Right renal pelvis (tissue), 4 donors: Measurements from ENCODE around the gene SPG21. TPM values are rescaled to one million over a fixed set of nuclear protein-coding genes. Genes with fewer than 3 reads are reported as not detected.
"Not testable (repeated sequence)": the region's sequence is repeated elsewhere in the genome, so short reads cannot be mapped to it uniquely, and the experiment has no call there.

Source experiments
- DNase-seq, 4 donors: peaks; one replicate each; pipeline ENCODE4 v3.0.0-alpha.2; 2013; ENCODE audit warnings: low read depth in 4 of 4, low spot score in 3 of 4, missing footprints in 1 of 4
- polyA plus RNA-seq, 4 donors: library from polyadenylated mRNA; unstranded; fragments of 120-200 nt; gene quantifications; one replicate each; pipeline ENCODE4 v1.2.1, GENCODE V29; 2013; ENCODE audit not compliant: insufficient read length in 4 of 4

The SPG21 gene, protein sequence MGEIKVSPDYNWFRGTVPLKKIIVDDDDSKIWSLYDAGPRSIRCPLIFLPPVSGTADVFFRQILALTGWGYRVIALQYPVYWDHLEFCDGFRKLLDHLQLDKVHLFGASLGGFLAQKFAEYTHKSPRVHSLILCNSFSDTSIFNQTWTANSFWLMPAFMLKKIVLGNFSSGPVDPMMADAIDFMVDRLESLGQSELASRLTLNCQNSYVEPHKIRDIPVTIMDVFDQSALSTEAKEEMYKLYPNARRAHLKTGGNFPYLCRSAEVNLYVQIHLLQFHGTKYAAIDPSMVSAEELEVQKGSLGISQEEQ
- 100 to 1,000 TPM; 106 to 125 (median 115) TPM for polyA plus RNA-seq

DNA sequence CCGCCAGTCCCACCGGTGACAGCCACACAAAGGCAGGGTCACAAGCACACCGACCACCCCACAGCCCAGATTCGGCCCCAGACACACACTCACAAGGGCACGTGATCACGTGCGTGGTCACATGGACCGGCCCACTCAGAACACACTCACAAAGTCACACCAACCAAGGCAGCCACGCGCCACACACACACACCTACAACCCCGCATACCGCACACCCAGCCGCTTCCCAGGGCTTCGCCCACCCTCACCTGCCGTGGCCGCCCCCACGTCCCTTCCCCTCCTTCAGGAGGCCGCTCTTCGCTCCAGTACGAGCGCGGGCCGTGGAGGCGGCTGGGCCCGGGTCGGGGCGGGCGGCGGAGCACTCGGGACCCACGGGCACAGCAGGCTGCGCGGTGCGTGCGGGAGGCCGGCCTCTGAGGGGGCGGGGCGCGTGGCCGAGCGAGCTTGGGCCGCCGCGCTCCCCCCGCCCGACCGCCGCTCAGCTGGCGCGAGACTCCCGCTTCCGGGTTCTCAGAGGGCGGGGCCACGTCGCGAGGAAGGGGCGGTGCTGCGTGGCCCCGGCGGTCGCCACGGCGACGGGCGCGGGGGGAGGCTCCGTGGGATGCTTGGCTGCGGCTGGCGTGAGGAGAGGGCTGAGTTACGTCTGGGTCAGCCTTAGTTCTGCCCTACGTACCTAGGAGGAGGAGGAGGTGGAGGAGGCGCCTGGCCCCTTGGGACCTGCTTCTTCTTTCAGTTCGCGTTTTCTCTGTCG, at the start of gene SPG21:
TSS of gene SPG21 (minus strand) at position 499 of the 752 bp plus-strand sequence. CDS start 6,345 bp downstream, outside the sequence.
- peak; percentile 84 to 89 (median 88) for DNase-seq

DNA sequence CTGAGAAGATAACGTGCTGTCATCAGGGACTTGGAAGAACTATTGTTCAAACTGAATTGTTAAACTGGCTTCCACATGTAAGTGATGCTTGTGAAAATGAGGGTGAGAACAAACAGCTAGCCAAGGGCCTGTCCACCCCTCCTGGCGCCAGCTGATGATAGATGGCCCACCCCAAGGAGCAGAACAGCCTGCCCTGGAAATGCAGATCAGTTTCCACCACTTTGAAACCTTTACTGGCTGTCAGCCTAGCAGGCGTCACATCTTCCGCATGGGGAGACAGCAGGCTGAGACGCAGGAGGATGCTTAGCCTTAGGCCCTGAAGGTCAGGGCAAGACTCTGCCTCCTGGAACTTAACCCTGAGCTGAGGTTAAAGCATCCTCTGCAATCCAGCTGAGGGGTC, 49.1 kb upstream of the SPG21 start:
- DNase-seq, result no peak

DNA sequence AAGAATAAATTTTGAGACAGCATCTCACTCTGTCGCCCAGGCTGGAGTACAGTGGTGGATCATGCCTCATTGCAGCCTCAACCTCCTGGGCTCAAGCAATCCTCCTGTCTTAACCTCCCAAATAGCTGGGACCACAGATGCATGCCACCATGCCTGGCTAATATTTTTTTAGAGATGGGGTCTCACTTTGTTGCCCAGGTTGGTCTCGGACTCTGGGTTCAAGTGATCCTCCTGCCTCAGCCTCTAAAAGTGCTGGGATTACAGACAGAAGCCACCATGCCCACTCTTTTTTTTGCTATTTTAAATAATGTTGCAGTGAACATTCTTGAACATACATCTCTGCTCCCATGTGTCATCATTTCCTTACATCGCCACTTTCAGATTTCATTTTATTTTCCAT, 48.7 kb upstream of the SPG21 start:
- DNase-seq, result no peak

DNA sequence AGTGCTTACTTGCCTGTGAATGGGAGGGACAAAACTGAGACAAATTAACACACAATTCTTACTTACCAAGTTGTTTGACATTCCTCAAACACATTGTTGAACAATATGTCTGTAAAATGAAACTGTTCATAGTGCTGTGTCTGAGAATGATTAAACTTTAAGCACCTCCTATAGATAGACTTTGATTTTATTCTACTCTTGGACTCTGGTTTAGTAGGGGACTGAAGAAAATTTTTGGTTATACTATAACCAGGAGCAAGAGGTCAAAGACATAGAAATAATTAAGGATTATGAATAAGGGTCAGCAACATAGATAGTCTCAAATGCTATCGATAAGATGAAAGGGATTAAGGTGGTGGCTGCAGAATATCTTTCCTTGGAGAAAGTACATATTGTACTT, 47.6 kb upstream of the SPG21 start:
- no peak for DNase-seq

DNA sequence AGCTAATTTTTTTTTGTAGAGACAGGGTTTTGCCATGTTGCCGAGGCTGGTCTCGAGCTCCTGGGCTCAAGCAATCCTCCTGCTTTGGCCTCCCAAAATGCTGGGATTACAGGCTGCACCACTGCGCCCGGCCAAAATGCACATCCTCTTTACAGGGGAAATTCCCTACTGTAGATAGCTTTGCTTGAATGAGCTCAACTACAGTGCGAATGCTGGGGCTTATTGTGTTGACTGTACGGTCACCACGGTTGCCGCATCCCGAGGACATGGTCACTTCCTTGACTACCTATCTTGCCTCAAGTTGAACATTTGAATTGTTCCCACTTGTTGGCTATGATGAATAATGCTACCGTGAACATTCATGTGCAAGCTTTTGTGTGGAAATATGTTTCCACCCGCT, 45.0 kb upstream of the SPG21 start:
- DNase-seq, result no peak

DNA sequence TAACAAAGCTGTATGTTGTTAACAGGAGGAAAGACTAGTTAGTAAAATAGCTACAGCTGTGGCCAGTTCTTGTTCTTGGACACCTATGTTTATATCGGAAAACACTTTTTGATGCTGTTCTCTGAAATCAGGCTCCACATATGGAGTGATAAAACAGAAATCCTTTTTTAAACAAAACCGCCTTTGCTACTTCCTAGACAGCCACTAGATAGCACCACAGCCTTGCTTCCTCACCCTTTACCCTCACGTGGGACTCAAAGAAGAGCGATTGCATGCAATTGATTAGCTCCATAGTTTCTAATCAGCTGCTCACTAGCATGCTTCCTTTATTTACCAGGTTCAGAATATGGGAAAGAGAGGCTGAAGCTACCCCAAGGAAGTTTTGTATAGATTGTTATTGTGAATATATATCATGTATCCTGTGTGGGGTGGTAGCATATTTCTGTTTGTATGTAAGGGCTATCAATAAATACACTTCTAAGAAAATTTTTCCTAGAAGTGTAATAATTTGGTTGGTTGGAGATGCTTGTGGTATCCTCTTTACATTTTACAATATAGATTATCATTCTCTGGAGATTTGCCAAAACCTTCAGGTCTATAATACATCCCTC, 44.0 kb upstream of the SPG21 start:
- no peak for DNase-seq

DNA sequence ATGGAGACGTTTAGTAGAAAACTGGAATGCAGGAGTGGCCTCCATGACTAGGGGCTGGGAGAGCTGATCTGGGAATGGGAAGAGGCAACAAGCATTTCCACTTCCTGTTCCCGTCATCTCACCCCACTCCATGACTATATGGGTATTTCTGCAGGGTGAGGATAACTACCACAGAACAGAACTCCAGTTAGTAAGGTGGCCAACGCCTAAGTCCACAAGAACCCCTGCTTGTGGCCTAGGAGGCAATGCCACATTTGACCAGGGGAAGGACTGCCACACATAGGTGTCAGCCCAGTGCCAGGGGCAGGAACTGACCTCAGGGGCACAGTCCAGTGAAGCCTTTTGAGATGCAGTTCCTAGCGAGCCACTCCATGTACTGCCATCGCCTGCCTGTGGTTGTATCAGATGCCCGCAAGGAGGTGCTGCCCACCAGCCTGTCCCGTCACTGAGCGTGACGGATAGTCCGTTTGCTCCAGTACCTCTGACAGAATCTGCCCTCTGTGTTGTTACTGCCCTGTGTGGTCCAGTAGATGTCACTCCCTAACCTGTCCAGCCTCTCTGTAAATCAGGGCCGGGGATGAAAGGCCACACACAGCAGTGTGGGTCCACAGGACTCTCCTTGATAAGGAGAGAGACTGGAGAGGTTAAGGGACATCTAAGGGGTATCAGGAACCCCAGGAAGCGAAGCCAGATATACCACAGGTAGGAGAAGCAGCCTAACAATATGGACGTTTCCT, 43.3 kb upstream of the SPG21 start:
- no peak for DNase-seq

DNA sequence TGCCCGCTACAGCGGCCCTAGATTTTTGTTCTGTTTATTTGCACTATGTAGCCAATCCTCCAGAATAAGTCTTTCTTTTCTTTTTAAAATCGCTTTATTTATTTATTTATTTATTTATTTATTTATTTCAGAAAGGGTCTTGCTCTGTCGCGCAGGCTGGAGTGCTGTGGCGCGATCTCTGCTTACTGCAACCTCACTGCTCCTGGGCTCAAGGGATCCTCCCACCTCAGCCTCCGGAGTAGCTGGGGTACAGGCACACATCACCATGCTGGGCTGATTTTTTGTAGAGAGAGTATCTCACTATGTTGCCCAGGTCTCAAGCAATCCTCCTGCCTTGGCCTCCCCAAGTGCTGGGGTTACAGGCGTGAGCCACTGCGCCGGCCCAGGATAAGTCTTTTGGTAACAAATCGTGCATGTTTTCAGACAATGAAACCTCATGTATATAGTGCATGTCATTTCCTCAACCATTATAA, 40.1 kb upstream of the SPG21 start:
- no peak for DNase-seq

DNA sequence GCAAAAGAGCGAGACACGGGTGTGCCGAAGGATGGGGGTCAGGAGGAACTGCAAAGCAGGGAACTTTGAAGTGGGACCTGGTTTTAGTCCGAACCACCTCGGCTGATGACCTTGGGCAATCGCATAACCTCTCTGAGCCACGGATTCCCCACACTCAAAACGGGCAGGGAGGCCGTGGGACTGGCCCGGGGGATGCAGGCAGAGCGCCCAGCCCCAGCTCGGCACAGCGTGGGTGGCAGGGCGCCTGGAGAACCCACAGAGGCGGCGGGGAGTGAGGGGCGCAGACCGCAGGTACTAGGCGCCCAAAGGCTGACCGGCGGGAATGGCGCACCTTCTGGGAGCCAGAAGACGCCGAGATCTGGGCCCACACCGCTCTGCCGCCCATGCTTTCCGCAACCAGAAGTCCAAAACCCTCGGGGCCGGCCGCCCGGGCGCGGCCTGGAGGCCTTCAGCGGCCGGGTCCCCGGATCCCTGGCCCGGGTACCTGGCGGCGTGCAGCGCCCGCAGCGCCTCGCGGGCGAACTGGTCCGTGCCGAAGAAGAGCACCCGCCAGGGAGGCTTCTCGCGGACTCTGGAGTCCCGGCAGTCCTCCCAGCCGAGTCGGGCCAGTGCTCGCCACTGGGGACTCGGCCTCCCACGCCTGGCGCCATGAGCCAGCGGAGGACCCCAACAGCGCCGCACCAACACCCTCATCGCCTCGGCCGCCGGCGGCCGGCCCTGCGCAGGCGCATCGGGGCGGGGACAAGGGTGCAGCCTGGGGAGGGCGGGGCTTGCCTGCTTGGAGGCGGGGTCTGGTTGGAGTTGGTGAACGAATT, 39.4 kb upstream of the SPG21 start, which contains the start of gene MTFMT:
TSS of gene MTFMT (minus strand) at position 719 of the 815 bp plus-strand sequence. CDS start at position 693, 26 bp downstream.
- peak in 3 of 4 donors; percentile 75 to 79 (median 78) for DNase-seq

DNA sequence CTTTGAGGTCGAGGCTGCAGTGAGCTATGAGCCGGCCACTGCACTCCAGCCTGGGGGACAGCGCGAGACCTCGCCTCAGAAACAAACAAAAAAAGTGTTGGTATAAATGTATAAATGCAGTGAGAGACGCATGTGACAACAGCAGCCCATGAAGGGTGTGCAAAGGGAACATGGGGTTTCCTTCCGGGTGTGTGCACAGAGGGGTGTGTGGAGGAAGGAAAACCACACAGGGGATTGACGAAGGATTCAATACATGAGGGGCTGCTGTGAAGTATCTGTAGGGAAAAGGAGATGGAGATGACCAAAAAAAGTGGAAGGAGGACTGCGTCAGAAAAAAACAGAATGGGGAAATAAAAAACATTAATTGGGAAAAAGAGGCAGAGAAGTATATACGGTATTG, 38.6 kb upstream of the SPG21 start:
- no peak for DNase-seq

DNA sequence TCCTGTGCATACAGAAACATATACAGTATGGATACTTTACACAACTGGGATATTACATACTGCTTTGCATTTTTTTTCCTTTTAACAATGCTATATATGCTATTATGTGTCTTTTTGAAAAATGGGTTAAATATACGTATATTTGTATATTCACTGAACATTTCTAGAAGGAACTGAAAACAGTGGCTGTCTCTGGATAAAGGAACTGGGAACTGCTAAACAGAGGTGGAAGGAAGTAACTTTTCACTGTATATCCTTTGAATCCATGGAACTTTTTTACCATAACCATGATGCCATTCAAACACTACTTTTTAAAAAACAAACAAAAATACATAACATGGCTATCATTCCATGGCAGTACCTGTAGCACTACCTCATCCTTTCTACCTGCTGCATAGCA, 37.9 kb upstream of the SPG21 start:
- no peak for DNase-seq

DNA sequence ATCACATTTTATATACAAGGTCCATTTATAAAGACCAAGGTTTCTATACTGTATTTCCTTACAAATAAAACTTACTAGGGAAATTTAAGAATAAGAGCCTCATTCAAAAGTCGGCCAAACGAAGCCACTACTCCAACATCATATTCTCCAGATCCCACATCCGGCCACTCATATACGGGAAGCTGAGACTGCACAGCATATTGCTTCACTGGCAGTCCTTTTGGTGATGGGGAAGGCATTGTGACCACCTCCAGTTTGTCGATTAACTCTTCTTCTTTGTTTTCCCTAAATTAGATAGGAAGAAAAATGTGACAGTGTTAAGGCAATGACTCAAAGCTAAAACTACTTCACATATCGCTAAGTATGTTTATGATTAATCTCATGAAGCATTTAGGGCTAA, 37.0 kb upstream of the SPG21 start:
- DNase-seq, result no peak

DNA sequence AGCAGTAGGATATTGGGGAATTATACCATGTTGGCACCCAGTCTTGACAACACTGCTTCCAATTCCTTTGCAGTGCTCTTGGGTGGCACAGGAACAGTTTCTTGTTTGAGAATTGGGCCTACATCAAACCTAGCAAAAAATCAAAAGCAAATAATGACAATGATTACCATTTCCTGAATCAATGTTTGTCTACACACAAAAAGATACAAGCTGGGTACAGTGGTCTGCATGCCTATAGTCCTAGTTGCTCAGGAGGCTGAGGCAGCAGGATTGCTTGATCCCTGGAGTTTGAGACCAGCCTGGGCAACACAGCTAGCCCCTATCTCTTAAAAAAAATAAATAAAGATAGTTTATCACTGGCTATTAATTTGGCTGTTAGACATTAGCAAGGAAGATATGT, 31.8 kb upstream of the SPG21 start:
- no peak for DNase-seq

DNA sequence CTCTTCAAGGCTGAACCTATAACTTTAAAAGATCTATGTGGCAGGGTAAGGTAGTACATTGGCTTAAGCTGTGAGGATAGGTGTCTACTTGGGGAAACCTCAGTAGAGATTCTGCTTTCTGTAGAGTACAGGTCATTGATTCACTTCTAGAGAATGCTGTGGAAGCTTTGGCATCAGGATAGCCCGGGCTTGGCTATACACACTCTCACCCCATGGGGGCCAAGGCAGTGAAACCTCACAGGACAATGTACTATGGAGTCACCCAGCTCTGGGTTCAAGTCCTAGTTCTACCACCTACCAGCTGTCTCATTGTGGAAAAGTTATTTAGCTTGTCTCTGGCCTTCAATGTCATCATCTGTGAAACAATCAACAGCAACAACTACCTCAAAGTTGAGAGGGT, 30.7 kb upstream of the SPG21 start:
- no peak for DNase-seq

DNA sequence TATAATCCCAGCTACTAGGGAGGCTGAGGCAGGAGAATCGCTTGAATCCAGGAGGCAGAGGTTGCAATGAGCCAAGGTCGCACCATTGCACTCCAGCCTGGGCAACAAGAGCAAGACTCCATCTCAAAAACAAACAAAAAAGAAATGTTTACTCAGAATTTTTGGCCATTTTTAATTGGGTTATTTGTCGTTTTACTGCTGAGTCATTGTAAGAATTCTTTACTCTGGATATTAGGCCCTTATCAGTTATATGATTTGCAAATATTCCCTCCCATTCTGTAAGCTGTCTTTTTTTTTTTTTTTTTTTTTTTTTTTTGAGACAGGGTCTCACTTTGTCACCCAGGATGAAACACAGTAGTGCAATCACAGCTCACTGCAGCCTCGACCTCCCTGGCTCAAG, 21.5 kb upstream of the SPG21 start:
- not testable (repeated sequence) for DNase-seq

DNA sequence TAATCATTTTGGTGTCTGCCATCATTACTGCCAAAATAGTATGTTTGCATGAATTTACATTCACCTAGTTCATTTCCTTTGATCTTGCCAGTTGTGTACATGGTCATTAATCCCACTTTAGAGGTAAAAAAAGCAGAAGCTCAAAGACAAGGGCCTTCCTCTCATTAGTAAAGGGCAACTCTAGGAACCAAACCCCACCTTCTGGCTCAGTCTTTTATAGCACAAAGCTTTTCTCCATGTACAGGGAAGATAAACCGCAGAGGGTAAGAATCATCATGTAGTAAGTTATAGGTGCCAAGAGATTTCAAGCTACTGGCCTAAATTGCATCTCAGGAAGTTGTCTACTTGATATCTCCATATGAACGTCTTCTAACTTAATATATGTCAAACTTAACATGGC, 19.3 kb upstream of the SPG21 start:
- no peak for DNase-seq

DNA sequence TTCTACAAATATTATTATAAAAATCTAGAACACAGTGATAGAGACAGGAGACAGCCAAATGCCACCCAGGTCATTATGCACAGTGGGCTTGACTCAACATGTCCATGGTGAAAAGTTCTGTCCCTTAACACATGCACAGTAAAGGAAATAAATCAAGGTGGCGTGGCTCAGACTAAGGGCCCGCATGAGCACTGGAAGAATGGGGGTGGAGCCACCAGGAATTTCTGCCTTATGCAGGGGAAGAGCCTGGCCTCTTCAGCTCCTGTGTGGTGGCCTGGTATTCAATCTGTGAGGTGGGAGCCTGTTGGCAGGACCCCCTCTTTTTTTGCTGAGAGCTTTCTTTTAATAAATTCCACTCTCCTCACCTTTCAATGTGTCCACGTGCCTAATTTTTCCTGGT, 17.2 kb upstream of the SPG21 start:
- no peak for DNase-seq

DNA sequence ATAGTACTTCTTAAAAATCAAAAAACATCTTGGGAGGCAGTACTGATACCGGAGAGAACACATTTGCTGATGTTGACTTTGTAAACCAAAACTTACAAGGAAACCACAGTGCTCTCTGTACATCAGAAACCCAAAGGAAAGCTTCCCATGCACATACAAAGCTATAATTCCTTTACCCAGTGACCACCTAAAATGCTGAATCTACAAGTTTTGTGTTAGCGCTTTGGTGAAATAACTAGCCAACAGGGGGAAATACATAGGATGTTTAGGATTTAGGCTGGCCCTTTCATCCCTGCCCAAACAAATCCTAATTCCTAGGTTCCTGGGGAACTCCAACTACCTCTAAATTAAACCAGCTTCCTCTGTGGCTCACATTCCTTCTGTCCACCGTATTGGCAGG, 15.3 kb upstream of the SPG21 start:
- no peak for DNase-seq

DNA sequence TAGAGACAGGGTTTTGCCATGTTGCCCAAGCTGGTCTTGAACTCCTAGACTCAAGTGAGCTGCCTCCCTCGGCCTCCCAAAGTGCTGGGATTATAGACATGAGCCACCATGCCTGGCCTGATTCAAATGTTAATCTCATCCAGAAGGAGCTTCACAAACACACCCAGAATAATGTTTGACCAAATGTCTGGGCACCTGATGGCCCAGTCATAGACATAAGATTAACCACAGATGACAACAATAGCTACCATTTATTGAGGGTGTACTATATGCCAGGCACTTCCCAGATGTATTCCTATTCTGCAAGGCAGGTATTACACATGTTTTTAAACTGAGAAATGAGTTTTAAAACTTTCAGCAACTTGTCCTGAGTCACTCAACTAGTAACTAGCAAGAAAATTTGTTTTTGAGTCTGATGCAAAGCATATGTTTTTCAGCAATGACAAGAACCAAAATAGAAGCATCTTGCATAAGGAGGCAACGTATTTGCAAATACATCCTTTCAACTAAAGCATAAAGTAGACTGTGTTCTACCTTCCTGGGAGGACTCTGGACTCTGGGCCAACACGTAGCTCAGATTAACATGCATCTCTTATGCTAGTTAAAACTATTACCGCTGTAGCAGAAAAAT, 8.1 kb upstream of the SPG21 start:
- DNase-seq, result no peak
